K562 (cell line): Measurements from ENCODE around the gene CD36. TPM values are rescaled to one million over a fixed set of nuclear protein-coding genes. Genes with fewer than 3 reads are reported as not detected.

Experiments used
- ATAC-seq: fragments of 200-7000 bp; cut with Tn5 transposase; 3 replicates; pipeline ENCODE4 v1.9.1; 2020; ENCODE audit warnings: moderate library complexity
- BruUV-seq: library from RNA; stranded (reverse); fragments of 400-500 nt; replicated peaks from 2 replicates; lab custom pipeline; 2021; lab: Mats Ljungman, UMichigan
- CTCF ChIA-PET: fragments of 300-600 bp; formaldehyde crosslinking; extraction: SDS; loops from one replicate; lab custom pipeline; 2021; ENCODE audit warnings: low intra/inter-chr PET ratio; lab: Yijun Ruan, JAX
- POLR2A ChIA-PET: fragments of 300-600, 350-650 bp; sonication (Branson Sonifier 250); formaldehyde crosslinking; extraction: SDS; loops from one replicate; lab custom pipeline; 2021; ENCODE audit warnings: antibody characterized with exemption, inconsistent platforms; lab: Yijun Ruan, JAX
- DNase-seq, 4 experiments: peaks; one replicate each; pipeline versions ENCODE4 v3.0.0 to v3.0.0-alpha.2; 2011 to 2018; ENCODE audit warnings: low spot score in 3 of 4, mixed read lengths in 3 of 4; ENCODE audit errors: extremely low read depth in 1 of 4
- FAIRE-seq: peaks from 2 replicates; lab custom pipeline; 2011; peaks lifted over from hg19 to GRCh38; lab: Jason Lieb, UNC
- H2AFZ ChIP-seq: 2 replicates; pipeline ENCODE4 v1.6.0; 2011; ENCODE audit warnings: low read depth, low read length, control low read depth, inconsistent platforms
- H3K27ac ChIP-seq: fragments of 200-600 bp; 3 replicates; pipeline ENCODE4 v1.8.0; 2011; ENCODE audit warnings: low read depth, mild to moderate bottlenecking, control low read depth, inconsistent platforms, low read length, moderate library complexity, mixed read lengths; ENCODE audit errors: extremely low read depth
- H3K27me3 ChIP-seq, 2 experiments: fragments of 300-600 bp in 1 of 2; 2 replicates in 1 of 2; 3 replicates in 1 of 2; pipeline versions ENCODE4 v1.6.0 to v1.8.0; 2011; ENCODE audit warnings: inconsistent platforms in 2 of 2, low read length in 2 of 2, mild to moderate bottlenecking in 1 of 2, mixed read lengths in 1 of 2, moderate library complexity in 1 of 2; ENCODE audit not compliant: control insufficient read depth in 2 of 2, insufficient read depth in 2 of 2
- H3K36me3 ChIP-seq: fragments of 300-600 bp; 3 replicates; pipeline ENCODE4 v1.8.0; 2011; ENCODE audit warnings: mild to moderate bottlenecking, low read length, inconsistent platforms; ENCODE audit not compliant: control insufficient read depth, insufficient read depth
- H3K4me1 ChIP-seq, 2 experiments: fragments of 200-600 bp in 1 of 2; replicated peaks in 1 of 2; 2 replicates in 1 of 2; 3 replicates in 1 of 2; pipeline versions ENCODE4 v1.5.1 to v1.8.0; 2011; ENCODE audit warnings: inconsistent platforms in 2 of 2, low read length in 2 of 2, mild to moderate bottlenecking in 1 of 2, mixed read lengths in 1 of 2, moderate library complexity in 1 of 2; ENCODE audit not compliant: control insufficient read depth in 2 of 2, insufficient read depth in 2 of 2
- H3K4me2 ChIP-seq: 2 replicates; pipeline ENCODE4 v1.6.1; 2011; ENCODE audit warnings: low read length, control low read depth, inconsistent platforms, mixed read lengths; ENCODE audit not compliant: insufficient read depth
- H3K4me3 ChIP-seq: fragments of 200-600 bp; sonication (generic), shearing (Covaris generic); 2 replicates; pipeline ENCODE4 v1.5.1; 2016; ENCODE audit warnings: control low read depth, inconsistent platforms
- H3K79me2 ChIP-seq: fragments of 200-600 bp; 3 replicates; pipeline ENCODE4 v1.8.0; 2011; ENCODE audit warnings: low read length, inconsistent platforms; ENCODE audit not compliant: control insufficient read depth, insufficient read depth
- H3K9ac ChIP-seq, 2 experiments: 2 replicates each; pipeline versions ENCODE4 v1.6.0 to v1.6.1; 2011; ENCODE audit warnings: low read depth in 2 of 2, low read length in 2 of 2, control low read depth in 1 of 2, inconsistent platforms in 1 of 2, mild to moderate bottlenecking in 1 of 2, mixed read lengths in 1 of 2; ENCODE audit not compliant: insufficient read depth in 1 of 2
- H3K9me1 ChIP-seq: one replicate; pipeline ENCODE4 v1.6.0; 2011; ENCODE audit warnings: inconsistent platforms, mild to moderate bottlenecking, low read length, moderate library complexity; ENCODE audit not compliant: control insufficient read depth, insufficient read depth
- H3K9me3 ChIP-seq: replicated peaks from 2 replicates; pipeline ENCODE4 v1.5.1; 2011; ENCODE audit warnings: low read depth, low read length, inconsistent platforms; ENCODE audit not compliant: control insufficient read depth, insufficient read depth
- H4K20me1 ChIP-seq: replicated peaks from 2 replicates; pipeline ENCODE4 v1.6.1; 2011; ENCODE audit warnings: low read length, inconsistent platforms, mixed read lengths; ENCODE audit not compliant: control insufficient read depth, insufficient read depth
- ARHGAP35 ChIP-seq: fragments of 450-650 bp; IDR thresholded peaks from 2 replicates; pipeline ENCODE4 v1.6.1; 2018; ENCODE audit not compliant: partially characterized antibody
- BMI1 ChIP-seq: fragments of 150-350 bp; IDR thresholded peaks from 2 replicates; pipeline ENCODE4 v1.6.1; 2014; ENCODE audit warnings: low read length
- EWSR1 ChIP-seq: fragments of 450-650 bp; IDR thresholded peaks from 2 replicates; pipeline ENCODE4 v1.6.1; 2018; ENCODE audit warnings: borderline replicate concordance, mild to moderate bottlenecking, low read depth, moderate library complexity; ENCODE audit not compliant: partially characterized antibody
- PHF20 ChIP-seq: fragments of 450-650 bp; IDR thresholded peaks from 2 replicates; pipeline ENCODE4 v1.6.1; 2018; ENCODE audit not compliant: partially characterized antibody
- RFX5 ChIP-seq: IDR thresholded peaks from 2 replicates; pipeline ENCODE4 v1.6.1; 2011; ENCODE audit warnings: low read depth, mild to moderate bottlenecking, improper control_type of control experiment, low read length
- SMARCC2 ChIP-seq: fragments of 450-650 bp; IDR thresholded peaks from 2 replicates; pipeline ENCODE4 v1.6.1; 2017; ENCODE audit warnings: antibody characterized with exemption, moderate library complexity, mild to moderate bottlenecking, low read depth
- ZHX1 ChIP-seq: fragments of 150-350 bp; conservative IDR thresholded peaks from 2 replicates; pipeline ENCODE4 v1.6.1; 2014; ENCODE audit warnings: low read length
- ZNF280B ChIP-seq: fragments of 250-450 bp; sonication (Bioruptor Pico); IDR thresholded peaks from 2 replicates; pipeline ENCODE4 v1.5.1; 2021; ENCODE audit warnings: mild to moderate bottlenecking
- ZNF644 ChIP-seq: fragments of 200-800 bp; sonication (Bioruptor generic); IDR thresholded peaks from 2 replicates; pipeline ENCODE4 v1.6.1; 2016; ENCODE audit warnings: low read depth, missing genetic modification characterization, missing compliant biosample characterization
- WGBS: fragments of 100-300 bp; shearing (Covaris generic); methylation state at CpG from one replicate; pipeline ENCODE4 v1.1.6; 2016; ENCODE audit warnings: low coverage, mixed read lengths; ENCODE audit not compliant: insufficient coverage; ENCODE audit errors: missing lambda C conversion rate; 5-methylcytosine and 5-hydroxymethylcytosine counted together
- in situ Hi-C: fragments of 300-500 bp; cut with MboI; formaldehyde crosslinking; loops from 4 replicates; pipeline ENCODE4 v1.15.0; 2018; ENCODE audit warnings: inconsistent platforms, mixed read lengths
- intact Hi-C: fragments of 100-400 bp; cut with micrococcal nuclease; formaldehyde crosslinking; loops from 2 replicates; pipeline ENCODE4 v1.14.2; 2022
- polyA plus RNA-seq, 8 experiments: library from polyadenylated mRNA; depleted of rRNA in 4 of 8; stranded (reverse) in 5 of 8; unstranded in 3 of 8; fragments of >200 nt; fragmentation: Nextera tagmentation in 2 of 8; fragmentation: Illumina TruSeq in 1 of 8; extraction: Ambion mirVana in 2 of 8; extraction: Trizol in 1 of 8; gene quantifications; 2 replicates each; pipeline versions ENCODE4 v1.2.1 to v1.2.3, GENCODE V29; 2011 to 2014; ENCODE audit warnings: inconsistent platforms in 1 of 8, missing spikeins in 1 of 8
- total RNA-seq, 7 experiments: library from RNA; depleted of rRNA in 6 of 7; stranded (reverse); fragments of >200 nt in 6 of 7; fragmentation: Illumina TruSeq in 2 of 7; extraction: Trizol in 2 of 7; gene quantifications; 2 replicates each; pipeline versions ENCODE4 v1.2.1 to v1.2.3, GENCODE V29; 2011 to 2021; ENCODE audit warnings: low replicate concordance in 1 of 7

The CD36 gene
- total and polyA plus RNA-seq, 9 of the 15 experiments (the other 6 are each of a cell fraction or from before 2014, with no cell fraction given): 0.09 to 4.0 (median 0.42) TPM

- no peaks in the 10 kb centered on the region for H4K20me1 ChIP-seq
- TF ChIP-seq PHF20 (no peak), BMI1 (no peak), SMARCC2 (no peak), ZHX1 (no peak), ZNF280B (CRISPR knock-in tag) (no peak), EWSR1 (no peak), ZNF644 (tag) (no peak), ARHGAP35 (no peak), RFX5 (no peak)
- H3K4me2 ChIP-seq: no peak overlapping the region
- 2% methylated on average over 10 of the region's 10 CpGs for WGBS
- no peaks in the 10 kb centered on the region for H3K79me2 ChIP-seq
- peaks cover 4% of the 10 kb centered on the region; the same call in 1 of the 2 replicates for H3K9me3 ChIP-seq
- in situ Hi-C loops (no loop called here), intact Hi-C loops (no loop called here)
- H3K4me1 ChIP-seq: no peaks in the 10 kb centered on the region
- no TSS peak for BruUV-seq
- no peaks in the 10 kb centered on the region for H3K36me3 ChIP-seq
- CTCF ChIA-PET: no interaction called here
- no peak overlapping the region for H3K4me3 ChIP-seq
- FAIRE-seq (no peak), DNase-seq (no peak), ATAC-seq (no peak)
- H3K9ac ChIP-seq: no peak overlapping the region
- H3K27ac ChIP-seq: no peak overlapping the region
- no peak overlapping the region for H2AFZ ChIP-seq
- POLR2A ChIA-PET: no interaction called here
- H3K9me1 ChIP-seq: no peaks in the 10 kb centered on the region
- H3K27me3 ChIP-seq: no peaks in the 10 kb centered on the region
Measured at GRCh38 chr7:80679921-80680907, 41.8 kb downstream of the CD36 start.
